NCI-H526 treated with DMSO at 0.1 percent for 48 hours (cell line): ENCODE measurements around the gene OR1K1.

Source experiments
- DNase-seq: peaks from one replicate; lab custom pipeline; 2025; lab: John Stamatoyannopoulos, UW

The OR1K1 gene

GRCh38 chr9:122800066-122801060 is at the start of gene OR1K1:
TSS of gene OR1K1 (plus strand) at chr9:122800123. CDS start at chr9:122800123, 0 bp downstream.
- DNase-seq: no peak

GRCh38 chr9:122754825-122755224 is 45.1 kb upstream of the OR1K1 start:
- DNase-seq: no peak

- no peak for DNase-seq
Observed at GRCh38 chr9:122767817-122768216, 32.1 kb upstream of the OR1K1 start.

- DNase-seq: no peak
Observed at GRCh38 chr9:122777052-122777451, 22.9 kb upstream of the OR1K1 start.

- no peak for DNase-seq
Observed at GRCh38 chr9:122777935-122778627, 21.8 kb upstream of the OR1K1 start.

GRCh38 chr9:122779181-122779580 is 20.7 kb upstream of the OR1K1 start:
- DNase-seq: no peak

- no peak for DNase-seq
Observed at GRCh38 chr9:122780026-122780425, 19.9 kb upstream of the OR1K1 start.

- no peak for DNase-seq
Observed at GRCh38 chr9:122781671-122782070, 18.3 kb upstream of the OR1K1 start.

- DNase-seq: no peak
Observed at GRCh38 chr9:122785269-122785668, 14.7 kb upstream of the OR1K1 start.

- DNase-seq: no peak
Observed at GRCh38 chr9:122786338-122786737, 13.6 kb upstream of the OR1K1 start.

GRCh38 chr9:122788831-122789230 is 11.1 kb upstream of the OR1K1 start, which contains the start of gene OR5C1:
TSS of gene OR5C1 (plus strand) at chr9:122788933. CDS start at chr9:122788933, 0 bp downstream.
- DNase-seq: no peak

- DNase-seq: no peak
Observed at GRCh38 chr9:122789256-122790046, 10.5 kb upstream of the OR1K1 start.

- DNase-seq: no peak
Observed at GRCh38 chr9:122791872-122792669, 7.9 kb upstream of the OR1K1 start.

GRCh38 chr9:122797316-122798063 is 2.4 kb upstream of the OR1K1 start:
- no peak for DNase-seq

GRCh38 chr9:122806661-122807060 is 6.7 kb downstream of the OR1K1 start:
- no peak for DNase-seq

- DNase-seq: no peak
Observed at GRCh38 chr9:122807271-122807900, 7.5 kb downstream of the OR1K1 start.

GRCh38 chr9:122808141-122808540 is 8.2 kb downstream of the OR1K1 start:
- no peak for DNase-seq

- peak; percentile 46 for DNase-seq
Observed at GRCh38 chr9:122809261-122809660, 9.3 kb downstream of the OR1K1 start.

GRCh38 chr9:122810306-122810946 is 10.5 kb downstream of the OR1K1 start:
- DNase-seq: peak; percentile 60
